Hair follicular keratinocyte (primary cell): ENCODE data around the gene TMCC2. TPM values are rescaled to one million over a fixed set of nuclear protein-coding genes. Genes with fewer than 3 reads are reported as not detected.

Experiments used
- total RNA-seq: library from RNA; depleted of rRNA; stranded (reverse); fragments of >200 nt; gene quantifications from 2 replicates; pipeline ENCODE4 v1.2.3, GENCODE V29; 2015

Gene TMCC2, protein sequence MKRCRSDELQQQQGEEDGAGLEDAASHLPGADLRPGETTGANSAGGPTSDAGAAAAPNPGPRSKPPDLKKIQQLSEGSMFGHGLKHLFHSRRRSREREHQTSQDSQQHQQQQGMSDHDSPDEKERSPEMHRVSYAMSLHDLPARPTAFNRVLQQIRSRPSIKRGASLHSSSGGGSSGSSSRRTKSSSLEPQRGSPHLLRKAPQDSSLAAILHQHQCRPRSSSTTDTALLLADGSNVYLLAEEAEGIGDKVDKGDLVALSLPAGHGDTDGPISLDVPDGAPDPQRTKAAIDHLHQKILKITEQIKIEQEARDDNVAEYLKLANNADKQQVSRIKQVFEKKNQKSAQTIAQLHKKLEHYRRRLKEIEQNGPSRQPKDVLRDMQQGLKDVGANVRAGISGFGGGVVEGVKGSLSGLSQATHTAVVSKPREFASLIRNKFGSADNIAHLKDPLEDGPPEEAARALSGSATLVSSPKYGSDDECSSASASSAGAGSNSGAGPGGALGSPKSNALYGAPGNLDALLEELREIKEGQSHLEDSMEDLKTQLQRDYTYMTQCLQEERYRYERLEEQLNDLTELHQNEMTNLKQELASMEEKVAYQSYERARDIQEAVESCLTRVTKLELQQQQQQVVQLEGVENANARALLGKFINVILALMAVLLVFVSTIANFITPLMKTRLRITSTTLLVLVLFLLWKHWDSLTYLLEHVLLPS
- total RNA-seq, result 1.8 and 2.1 TPM in 2 replicates

GRCh38 chr1:205227584-205228013 is at the start of gene TMCC2:
Gene TMCC2, plus strand, starts transcription at chr1:205227946. Its CDS starts 619 bp downstream, at chr1:205228565.

DNA sequence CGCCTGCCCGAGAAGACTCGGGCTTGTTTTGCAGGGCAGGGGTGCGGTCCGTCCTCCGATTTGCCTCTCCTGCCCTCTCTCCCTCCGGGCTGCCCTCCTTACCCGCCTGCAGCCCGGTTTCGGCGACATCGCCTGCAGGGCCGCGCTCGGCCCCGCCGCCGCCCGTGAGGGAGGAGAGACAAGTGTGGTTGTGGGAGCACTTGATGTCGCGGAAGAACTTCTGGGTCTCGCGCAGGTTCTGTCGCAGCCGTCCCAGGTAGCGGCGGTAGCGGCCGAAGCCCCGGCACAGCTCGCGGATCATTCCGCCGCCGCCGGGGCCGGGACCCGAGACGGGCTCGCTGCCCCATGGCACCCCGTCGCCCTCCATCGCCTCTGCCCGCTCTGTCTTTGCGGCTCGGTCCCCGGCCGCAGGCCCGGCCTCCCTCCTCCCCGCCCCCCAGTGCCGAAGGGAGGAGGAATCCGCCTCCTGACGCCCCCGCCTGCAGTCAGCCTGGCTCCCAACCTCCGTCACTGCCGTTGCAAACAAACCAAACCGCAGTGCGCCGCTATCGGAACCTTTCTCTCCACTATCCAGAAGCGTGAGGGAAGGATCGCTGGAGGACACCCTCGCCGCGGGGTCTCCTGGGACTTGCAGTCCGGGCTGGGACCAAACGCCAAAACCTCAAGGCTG is 16.4 kb upstream of the TMCC2 start, which contains the start of gene DSTYK:
DSTYK (minus strand) TSS at position 534 of the 670 bp plus-strand sequence; CDS start at position 367, 167 bp downstream.

DNA sequence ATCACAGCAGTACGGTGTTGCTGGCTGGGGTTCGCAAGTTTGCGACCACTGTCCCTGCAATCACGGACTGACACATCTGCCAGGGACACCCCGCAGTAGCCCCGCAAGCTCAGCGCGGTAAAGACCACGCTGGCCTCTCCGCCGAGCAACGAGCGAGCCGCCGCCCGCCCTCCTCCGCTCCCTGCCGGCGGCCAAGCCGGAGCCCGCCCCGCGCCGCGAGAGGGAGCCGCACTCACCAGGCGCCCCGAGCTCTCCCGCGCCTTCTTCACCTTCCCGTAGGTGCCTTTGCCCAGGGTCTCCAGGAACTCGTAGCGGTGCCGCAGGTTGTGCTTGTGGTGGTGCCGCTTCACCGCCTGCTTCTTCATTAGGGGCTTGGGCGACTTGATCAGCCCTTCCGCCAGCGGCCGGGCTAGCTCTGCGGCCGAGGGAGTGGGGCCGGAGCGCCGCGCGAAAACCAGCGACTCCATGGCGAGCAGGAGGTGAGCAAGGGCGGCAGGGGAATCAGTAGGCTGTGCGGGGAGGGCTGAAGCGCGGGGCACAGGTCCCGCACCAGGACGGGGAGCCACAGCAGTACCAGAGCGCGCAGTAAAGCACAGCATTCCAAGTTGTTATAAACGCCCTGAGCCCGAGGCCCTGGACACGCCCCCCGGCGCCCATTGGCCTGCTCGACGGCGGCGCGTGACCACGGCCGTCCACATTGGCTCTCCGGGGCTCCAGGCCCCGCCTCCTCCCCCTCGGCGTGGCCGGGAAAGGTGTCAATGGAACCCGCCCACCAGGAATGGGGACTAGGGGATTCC is 93.6 kb downstream of the TMCC2 start, which contains the start of gene NUAK2:
NUAK2 (minus strand) TSS at position 584 of the 797 bp plus-strand sequence; CDS start at position 467, 117 bp downstream.

Other genes with a start within 250 kb of the TMCC2 start
- not detected in 2 replicates for gene CNTN2, start 184.7 kb upstream of the TMCC2 start, total RNA-seq
- 0.39 and 0.87 TPM in 2 replicates for gene TMEM81, start 143.5 kb upstream of the TMCC2 start, total RNA-seq
- 7.7 and 10.7 TPM in 2 replicates for gene RBBP5, start 106.0 kb upstream of the TMCC2 start, total RNA-seq
- gene DSTYK, start 16.2 kb upstream of the TMCC2 start, total RNA-seq, result 4.7 and 5.4 TPM in 2 replicates
- 15.5 and 18.4 TPM in 2 replicates for gene NUAK2, start 93.8 kb downstream of the TMCC2 start, total RNA-seq
- gene KLHDC8A, start 129.0 kb downstream of the TMCC2 start, total RNA-seq, result not detected in 2 replicates
- 2.1 and 7.1 TPM in 2 replicates for gene LEMD1, start 194.1 kb downstream of the TMCC2 start, total RNA-seq
- gene BLACAT1, start 228.1 kb downstream of the TMCC2 start, total RNA-seq, result 1.8 and 2.4 TPM in 2 replicates